IMR-90 (cell line): ENCODE results near the gene SHROOM3. TPM values are rescaled to one million over a fixed set of nuclear protein-coding genes. Genes with fewer than 3 reads are reported as not detected.

Experiments
- ATAC-seq: fragments of 200-7000 bp; cut with Tn5 transposase; 2 replicates; pipeline ENCODE4 v1.9.1; 2020; ENCODE audit warnings: low read depth, mild to moderate bottlenecking, moderate library complexity
- BruUV-seq: library from RNA; stranded (reverse); fragments of 400-500 nt; replicated peaks from 2 replicates; lab custom pipeline; 2021; lab: Mats Ljungman, UMichigan
- CTCF ChIA-PET: fragments of 300-600 bp; formaldehyde crosslinking; extraction: SDS; loops from one replicate; lab custom pipeline; 2021; ENCODE audit warnings: antibody characterized with exemption; lab: Yijun Ruan, JAX
- POLR2A ChIA-PET: fragments of 300-600 bp; sonication (Branson Sonifier 250); formaldehyde crosslinking; loops from one replicate; lab custom pipeline; 2022; ENCODE audit warnings: antibody characterized with exemption; ENCODE audit not compliant: unreplicated experiment; lab: Charles Lee
- DNase-seq: peaks from one replicate; pipeline ENCODE4 v3.0.0; 2013
- H2AFZ ChIP-seq: replicated peaks from 2 replicates; pipeline ENCODE3; 2013; ENCODE audit warnings: low read length, mild to moderate bottlenecking; ENCODE audit not compliant: poor library complexity
- H2AK5ac ChIP-seq: 2 replicates; pipeline ENCODE4 v1.6.1; 2013; ENCODE audit warnings: low read depth, low read length, inconsistent platforms
- H2AK9ac ChIP-seq: replicated peaks from 2 replicates; pipeline ENCODE3; 2013; ENCODE audit warnings: mild to moderate bottlenecking, low read depth, low read length, moderate library complexity; ENCODE audit not compliant: poor library complexity
- H2BK120ac ChIP-seq: 2 replicates; pipeline ENCODE4 v1.6.1; 2013; ENCODE audit warnings: low read depth, low read length, inconsistent platforms
- H2BK15ac ChIP-seq: 3 replicates; pipeline ENCODE4 v1.6.1; 2013; ENCODE audit warnings: low read depth, low read length, inconsistent platforms
- H2BK20ac ChIP-seq: 2 replicates; pipeline ENCODE4 v1.6.1; 2013; ENCODE audit warnings: low read depth, mild to moderate bottlenecking, inconsistent platforms, low read length, moderate library complexity
- H2BK5ac ChIP-seq: 2 replicates; pipeline ENCODE4 v1.6.1; 2013; ENCODE audit warnings: mild to moderate bottlenecking, low read depth, low read length, inconsistent platforms; ENCODE audit not compliant: poor library complexity, severe bottlenecking
- H3K14ac ChIP-seq: replicated peaks from 2 replicates; pipeline ENCODE4 v1.6.1; 2013; ENCODE audit warnings: low read depth, low read length, inconsistent platforms
- H3K18ac ChIP-seq: 2 replicates; pipeline ENCODE4 v1.6.1; 2013; ENCODE audit warnings: low read depth, low read length, control low read depth
- H3K23ac ChIP-seq: 2 replicates; pipeline ENCODE4 v1.6.1; 2013; ENCODE audit warnings: low read depth, low read length, inconsistent platforms
- H3K27ac ChIP-seq: 2 replicates; pipeline ENCODE4 v1.5.1; 2013; ENCODE audit warnings: mild to moderate bottlenecking, control low read depth, low read length; ENCODE audit not compliant: insufficient read depth
- H3K27me3 ChIP-seq: 2 replicates; pipeline ENCODE4 v1.6.1; 2013; ENCODE audit warnings: low read length; ENCODE audit not compliant: control insufficient read depth, insufficient read depth
- H3K36me3 ChIP-seq: 2 replicates; pipeline ENCODE4 v1.6.1; 2013; ENCODE audit warnings: low read length, mixed read lengths; ENCODE audit not compliant: control insufficient read depth, insufficient read depth
- H3K4ac ChIP-seq: 2 replicates; pipeline ENCODE4 v1.6.1; 2013; ENCODE audit warnings: low read depth, low read length, inconsistent platforms
- H3K4me1 ChIP-seq: 2 replicates; pipeline ENCODE4 v1.6.1; 2013; ENCODE audit warnings: low read length, mixed read lengths; ENCODE audit not compliant: control insufficient read depth, insufficient read depth
- H3K4me2 ChIP-seq: 2 replicates; pipeline ENCODE4 v1.6.1; 2013; ENCODE audit warnings: low read depth, mild to moderate bottlenecking, control low read depth, low read length, moderate library complexity
- H3K4me3 ChIP-seq: 2 replicates; pipeline ENCODE4 v1.5.1; 2013; ENCODE audit warnings: low read depth, mild to moderate bottlenecking, control low read depth, low read length, moderate library complexity; ENCODE audit not compliant: insufficient read depth
- H3K56ac ChIP-seq: 2 replicates; pipeline ENCODE4 v1.6.1; 2013; ENCODE audit warnings: low read length, inconsistent platforms; ENCODE audit not compliant: insufficient read depth; ENCODE audit errors: extremely low read depth
- H3K79me1 ChIP-seq, 2 experiments: 2 replicates each; pipeline ENCODE4 v1.6.1; 2013; ENCODE audit warnings: low read length in 2 of 2, inconsistent platforms in 1 of 2, low read depth in 1 of 2
- H3K9ac ChIP-seq: 2 replicates; pipeline ENCODE4 v1.6.1; 2013; ENCODE audit warnings: low read depth, low read length, control low read depth
- H3K9me1 ChIP-seq: 2 replicates; pipeline ENCODE4 v1.6.1; 2013; ENCODE audit warnings: low read length, inconsistent platforms; ENCODE audit not compliant: insufficient read depth
- H3K9me3 ChIP-seq: 2 replicates; pipeline ENCODE4 v1.6.1; 2013; ENCODE audit warnings: low read length; ENCODE audit not compliant: control insufficient read depth, insufficient read depth
- H4K20me1 ChIP-seq: 2 replicates; pipeline ENCODE4 v1.6.1; 2013; ENCODE audit warnings: low read length, inconsistent platforms; ENCODE audit not compliant: insufficient read depth
- H4K5ac ChIP-seq: 2 replicates; pipeline ENCODE4 v1.6.1; 2013; ENCODE audit warnings: mild to moderate bottlenecking, low read depth, low read length, control low read depth
- H4K8ac ChIP-seq, 2 experiments: 2 replicates each; pipeline ENCODE4 v1.6.1; 2013; ENCODE audit warnings: low read depth in 2 of 2, low read length in 2 of 2, control low read depth in 1 of 2, inconsistent platforms in 1 of 2
- H4K91ac ChIP-seq: 2 replicates; pipeline ENCODE4 v1.6.1; 2013; ENCODE audit warnings: low read depth, low read length, inconsistent platforms; ENCODE audit not compliant: insufficient read depth
- BHLHE40 ChIP-seq: fragments of 150-350 bp; IDR thresholded peaks from 2 replicates; pipeline ENCODE4 v1.6.1; 2016; ENCODE audit warnings: mild to moderate bottlenecking, low read depth, low read length
- CEBPB ChIP-seq: IDR thresholded peaks from 2 replicates; pipeline ENCODE4 v1.6.1; 2012; ENCODE audit warnings: low read depth, low read length, improper control_type of control experiment
- CHD1 ChIP-seq: IDR thresholded peaks from 2 replicates; pipeline ENCODE4 v1.6.1; 2012; ENCODE audit warnings: low read depth, low read length, improper control_type of control experiment
- FOS ChIP-seq: fragments of 150-350 bp; IDR thresholded peaks from 2 replicates; pipeline ENCODE4 v1.6.1; 2016; ENCODE audit warnings: low read depth, low read length
- MAFK ChIP-seq: IDR thresholded peaks from 2 replicates; pipeline ENCODE4 v1.6.1; 2012; ENCODE audit warnings: low read depth, low read length, improper control_type of control experiment
- MAZ ChIP-seq: IDR thresholded peaks from 2 replicates; pipeline ENCODE4 v1.6.1; 2012; ENCODE audit warnings: low read depth, mild to moderate bottlenecking, low read length, improper control_type of control experiment, moderate library complexity, borderline replicate concordance
- MXI1 ChIP-seq: IDR thresholded peaks from 2 replicates; pipeline ENCODE4 v1.6.1; 2012; ENCODE audit warnings: low read depth, mild to moderate bottlenecking, low read length, moderate library complexity, borderline replicate concordance
- NFE2L2 ChIP-seq: fragments of 150-350 bp; IDR thresholded peaks from 2 replicates; pipeline ENCODE4 v1.6.1; 2016; ENCODE audit warnings: low read depth, mild to moderate bottlenecking, low read length
- POLR2A ChIP-seq: IDR thresholded peaks from 2 replicates; pipeline ENCODE4 v1.6.1; 2012; ENCODE audit warnings: mild to moderate bottlenecking, low read depth, low read length
- RAD21 ChIP-seq: IDR thresholded peaks from 2 replicates; pipeline ENCODE4 v1.6.1; 2012; ENCODE audit warnings: low read length, improper control_type of control experiment
- RCOR1 ChIP-seq: IDR thresholded peaks from 2 replicates; pipeline ENCODE4 v1.6.1; 2012; ENCODE audit warnings: mild to moderate bottlenecking, low read length, improper control_type of control experiment; ENCODE audit not compliant: insufficient replicate concordance
- RFX5 ChIP-seq: IDR thresholded peaks from 2 replicates; pipeline ENCODE4 v1.8.0; 2012; ENCODE audit warnings: low read depth, mild to moderate bottlenecking, low read length, moderate library complexity
- SMC3 ChIP-seq: fragments of 150-350 bp; IDR thresholded peaks from 2 replicates; pipeline ENCODE4 v1.6.1; 2016; ENCODE audit warnings: low read depth, mild to moderate bottlenecking, antibody characterized with exemption, low read length, moderate library complexity
- WGBS, 2 experiments: methylation state at CpG; one replicate each; pipeline versions ENCODE4 v1.1.5 to v1.1.7; 2013; ENCODE audit warnings: missing lambda C conversion rate in 2 of 2; ENCODE audit not compliant: insufficient read length in 1 of 2; ENCODE audit errors: extremely low coverage in 2 of 2; 5-methylcytosine and 5-hydroxymethylcytosine counted together
- dilution Hi-C: fragments of 300-500 bp; cut with HindIII; formaldehyde crosslinking; loops from one replicate; pipeline ENCODE4 v1.14.3; 2018; ENCODE audit warnings: low sequenced_read_pairs; ENCODE audit not compliant: unreplicated experiment
- in situ Hi-C: fragments of 300-500 bp; cut with MboI; formaldehyde crosslinking; loops from 3 replicates; pipeline ENCODE4 v1.14.3; 2019; ENCODE audit warnings: low sequenced_read_pairs, inconsistent platforms, mixed read lengths
- intact Hi-C: fragments of 100-400 bp; cut with micrococcal nuclease; formaldehyde crosslinking; loops from 2 replicates; pipeline ENCODE4 v1.10.0; 2022
- polyA plus RNA-seq, 3 experiments: library from polyadenylated mRNA; depleted of rRNA; stranded (reverse); fragments of >200 nt; gene quantifications; 2 replicates each; pipeline ENCODE4 v1.2.3, GENCODE V29; 2012; ENCODE audit warnings: low replicate concordance in 1 of 3
- total RNA-seq: library from RNA; depleted of rRNA; stranded (reverse); fragments of >200 nt; gene quantifications from 2 replicates; pipeline ENCODE4 v1.2.3, GENCODE V29; 2012
- TF ChIP-seq, protein P1 (sequence below): fragments of 150-350 bp; IDR thresholded peaks from 2 replicates; pipeline ENCODE4 v1.6.1; 2016; ENCODE audit warnings: low read depth, mild to moderate bottlenecking, low read length, moderate library complexity, borderline replicate concordance
- TF ChIP-seq, protein P2 (sequence below): fragments of 150-350 bp; IDR thresholded peaks from 2 replicates; pipeline ENCODE4 v1.6.1; 2017; ENCODE audit warnings: mild to moderate bottlenecking, antibody characterized with exemption, low read length, low read depth
- TF ChIP-seq, protein P3 (sequence below): conservative IDR thresholded peaks from 2 replicates; pipeline ENCODE4 v1.5.1; 2012; ENCODE audit warnings: mild to moderate bottlenecking, low read depth, low read length, improper control_type of control experiment

SHROOM3 gene
- total and polyA plus RNA-seq, 2 of the 4 experiments (the other 2 are of a cell fraction), result 10.8 to 19.5 TPM

DNA sequence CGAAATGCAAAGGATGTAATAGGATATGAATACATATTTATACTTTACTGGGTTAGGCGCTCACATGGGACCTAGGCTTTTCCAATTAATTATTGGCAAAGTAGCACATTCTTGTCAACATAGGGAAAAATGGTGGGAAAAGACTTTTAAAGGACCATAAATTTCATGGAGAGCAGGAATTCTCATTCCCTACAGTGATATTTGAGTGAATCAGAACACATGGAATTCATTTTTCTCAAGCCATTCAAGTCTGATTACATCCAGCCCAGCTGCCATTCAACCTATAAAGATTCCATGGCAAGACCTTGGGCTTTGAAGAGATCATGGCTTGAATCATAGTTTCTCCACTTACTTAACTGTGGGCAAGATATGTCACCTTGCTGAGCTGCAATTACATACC is 312.5 kb downstream of the SHROOM3 start:
- Histone ChIP-seq H3K4me1 (peaks cover 11% of the 10 kb centered on the region), H3K27me3 (no peaks in the 10 kb centered on the region), H4K91ac (no peak overlapping the region), H3K9ac (no peak overlapping the region), H2AFZ (no peak overlapping the region), H3K14ac (peak overlapping the region; percentile 67; the same call in 1 of the 2 replicates), H2BK20ac (peak overlapping the region; percentile 73; the same call in 1 of the 2 replicates), H3K23ac (peak overlapping the region; percentile 48; the same call in 1 of the 2 replicates), H3K36me3 (peaks cover 4% of the 10 kb centered on the region; the same call in 1 of the 2 replicates), H3K4ac (peak overlapping the region; percentile 62; the same call in 1 of the 2 replicates), H4K8ac (peak overlapping the region in 1 of 2 experiments; percentile 34; a peak in 2 of 4 replicates), H2AK9ac (no peak overlapping the region), H3K27ac (no peak overlapping the region), H3K79me1 (peaks cover 10 to 56% of the 10 kb centered on the region in 2 experiments), H3K4me3 (no peak overlapping the region), H4K20me1 (no peaks in the 10 kb centered on the region), H3K9me3 (no peaks in the 10 kb centered on the region), H3K18ac (peak overlapping the region; percentile 72; the same call in 1 of the 2 replicates), H2AK5ac (no peak overlapping the region; the same call in 1 of the 2 replicates), H3K56ac (no peak overlapping the region), H3K4me2 (no peak overlapping the region), H2BK5ac (peak overlapping the region; percentile 100), H3K9me1 (no peaks in the 10 kb centered on the region; the same call in 1 of the 2 replicates), H4K5ac (no peak overlapping the region), H2BK15ac (no peak overlapping the region), H2BK120ac (peak overlapping the region; percentile 66; the same call in 1 of the 2 replicates)
- DNase-seq, result peak; percentile 51
- WGBS, 2 experiments, result no CpG with 5 or more reads among the region's 2 CpGs
- intact Hi-C loops (no loop called here), dilution Hi-C loops (no loop called here), in situ Hi-C loops (no loop called here)
- no TSS peak for BruUV-seq
- CTCF ChIA-PET, result interaction anchor here (0.7 kb wide), 1 partner anchor 178 kb away, joined by 3 read pairs; no protein-coding TSS in a partner anchor
- ATAC-seq, result no peak
- TF ChIP-seq MAFK, result no peak
- TF ChIP-seq MXI1, result no peak
- TF ChIP-seq POLR2A, result no peak
- no peak for TF ChIP-seq CHD1
- no peak for TF ChIP-seq MAZ
- no peak for TF ChIP-seq RAD21
- TF ChIP-seq RCOR1, result no peak
- TF ChIP-seq FOS, result no peak
- TF ChIP-seq RFX5, result no peak
- no peak for TF ChIP-seq SMC3
- TF ChIP-seq CEBPB, result no peak
- TF ChIP-seq BHLHE40, result no peak
- TF ChIP-seq, protein P1, sequence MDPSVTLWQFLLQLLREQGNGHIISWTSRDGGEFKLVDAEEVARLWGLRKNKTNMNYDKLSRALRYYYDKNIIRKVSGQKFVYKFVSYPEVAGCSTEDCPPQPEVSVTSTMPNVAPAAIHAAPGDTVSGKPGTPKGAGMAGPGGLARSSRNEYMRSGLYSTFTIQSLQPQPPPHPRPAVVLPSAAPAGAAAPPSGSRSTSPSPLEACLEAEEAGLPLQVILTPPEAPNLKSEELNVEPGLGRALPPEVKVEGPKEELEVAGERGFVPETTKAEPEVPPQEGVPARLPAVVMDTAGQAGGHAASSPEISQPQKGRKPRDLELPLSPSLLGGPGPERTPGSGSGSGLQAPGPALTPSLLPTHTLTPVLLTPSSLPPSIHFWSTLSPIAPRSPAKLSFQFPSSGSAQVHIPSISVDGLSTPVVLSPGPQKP, result no peak
- TF ChIP-seq, protein P2, sequence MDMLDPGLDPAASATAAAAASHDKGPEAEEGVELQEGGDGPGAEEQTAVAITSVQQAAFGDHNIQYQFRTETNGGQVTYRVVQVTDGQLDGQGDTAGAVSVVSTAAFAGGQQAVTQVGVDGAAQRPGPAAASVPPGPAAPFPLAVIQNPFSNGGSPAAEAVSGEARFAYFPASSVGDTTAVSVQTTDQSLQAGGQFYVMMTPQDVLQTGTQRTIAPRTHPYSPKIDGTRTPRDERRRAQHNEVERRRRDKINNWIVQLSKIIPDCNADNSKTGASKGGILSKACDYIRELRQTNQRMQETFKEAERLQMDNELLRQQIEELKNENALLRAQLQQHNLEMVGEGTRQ, result no peak
- TF ChIP-seq, protein P3, sequence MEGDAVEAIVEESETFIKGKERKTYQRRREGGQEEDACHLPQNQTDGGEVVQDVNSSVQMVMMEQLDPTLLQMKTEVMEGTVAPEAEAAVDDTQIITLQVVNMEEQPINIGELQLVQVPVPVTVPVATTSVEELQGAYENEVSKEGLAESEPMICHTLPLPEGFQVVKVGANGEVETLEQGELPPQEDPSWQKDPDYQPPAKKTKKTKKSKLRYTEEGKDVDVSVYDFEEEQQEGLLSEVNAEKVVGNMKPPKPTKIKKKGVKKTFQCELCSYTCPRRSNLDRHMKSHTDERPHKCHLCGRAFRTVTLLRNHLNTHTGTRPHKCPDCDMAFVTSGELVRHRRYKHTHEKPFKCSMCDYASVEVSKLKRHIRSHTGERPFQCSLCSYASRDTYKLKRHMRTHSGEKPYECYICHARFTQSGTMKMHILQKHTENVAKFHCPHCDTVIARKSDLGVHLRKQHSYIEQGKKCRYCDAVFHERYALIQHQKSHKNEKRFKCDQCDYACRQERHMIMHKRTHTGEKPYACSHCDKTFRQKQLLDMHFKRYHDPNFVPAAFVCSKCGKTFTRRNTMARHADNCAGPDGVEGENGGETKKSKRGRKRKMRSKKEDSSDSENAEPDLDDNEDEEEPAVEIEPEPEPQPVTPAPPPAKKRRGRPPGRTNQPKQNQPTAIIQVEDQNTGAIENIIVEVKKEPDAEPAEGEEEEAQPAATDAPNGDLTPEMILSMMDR, result no peak
- no peak for TF ChIP-seq NFE2L2
- POLR2A ChIA-PET, result no interaction called here
